22Rv1 (cell line): ENCODE results near the gene OLFM4.

ENCODE experiments used
- H3K27ac ChIP-seq: fragments of 450-650 bp; 2 replicates; pipeline ENCODE4 v1.5.1; 2017
- ZFX ChIP-seq: fragments of 450-650 bp; IDR thresholded peaks from 2 replicates; pipeline ENCODE4 v1.6.1; 2017; ENCODE audit warnings: antibody characterized with exemption, borderline replicate concordance
- TF ChIP-seq, protein P1 (sequence below): fragments of 450-650 bp; IDR thresholded peaks from 2 replicates; pipeline ENCODE4 v1.5.1; 2017; ENCODE audit warnings: mild to moderate bottlenecking

Gene OLFM4

GRCh38 chr13:53028637-53029203 lies at the start of gene OLFM4:
Gene OLFM4, plus strand, starts transcription at chr13:53028813. Its CDS starts 24 bp downstream, at chr13:53028837.
- no peak within 1 kb of the TSS for H3K27ac ChIP-seq
- no peak for TF ChIP-seq ZFX
- TF ChIP-seq, protein P1, sequence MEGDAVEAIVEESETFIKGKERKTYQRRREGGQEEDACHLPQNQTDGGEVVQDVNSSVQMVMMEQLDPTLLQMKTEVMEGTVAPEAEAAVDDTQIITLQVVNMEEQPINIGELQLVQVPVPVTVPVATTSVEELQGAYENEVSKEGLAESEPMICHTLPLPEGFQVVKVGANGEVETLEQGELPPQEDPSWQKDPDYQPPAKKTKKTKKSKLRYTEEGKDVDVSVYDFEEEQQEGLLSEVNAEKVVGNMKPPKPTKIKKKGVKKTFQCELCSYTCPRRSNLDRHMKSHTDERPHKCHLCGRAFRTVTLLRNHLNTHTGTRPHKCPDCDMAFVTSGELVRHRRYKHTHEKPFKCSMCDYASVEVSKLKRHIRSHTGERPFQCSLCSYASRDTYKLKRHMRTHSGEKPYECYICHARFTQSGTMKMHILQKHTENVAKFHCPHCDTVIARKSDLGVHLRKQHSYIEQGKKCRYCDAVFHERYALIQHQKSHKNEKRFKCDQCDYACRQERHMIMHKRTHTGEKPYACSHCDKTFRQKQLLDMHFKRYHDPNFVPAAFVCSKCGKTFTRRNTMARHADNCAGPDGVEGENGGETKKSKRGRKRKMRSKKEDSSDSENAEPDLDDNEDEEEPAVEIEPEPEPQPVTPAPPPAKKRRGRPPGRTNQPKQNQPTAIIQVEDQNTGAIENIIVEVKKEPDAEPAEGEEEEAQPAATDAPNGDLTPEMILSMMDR = no peak

GRCh38 chr13:52978989-52979388 lies 49.6 kb upstream of the OLFM4 start:
- TF ChIP-seq, protein P1 = no peak
- TF ChIP-seq ZFX = no peak
- H3K27ac ChIP-seq = no peak overlapping the region

DNA sequence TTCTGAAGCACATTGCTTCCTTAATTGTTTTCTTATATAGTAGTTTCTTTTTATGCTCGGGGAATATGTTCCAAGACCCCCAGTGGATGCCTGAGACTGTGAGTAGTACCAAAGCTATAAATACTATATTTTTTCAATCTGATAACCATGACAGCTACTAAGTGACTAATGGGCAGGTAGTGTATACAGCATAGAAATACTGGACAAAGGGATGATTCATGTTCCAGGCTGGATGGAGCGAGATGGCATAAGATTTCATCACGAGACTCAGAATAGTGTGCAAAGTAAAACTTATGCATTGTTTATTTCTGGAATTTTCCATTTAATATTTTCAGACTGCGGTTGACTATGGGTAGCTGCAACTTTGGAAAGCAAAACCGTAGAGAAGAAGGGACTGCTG lies 47.9 kb upstream of the OLFM4 start:
- TF ChIP-seq ZFX = no peak
- TF ChIP-seq, protein P1 = no peak
- H3K27ac ChIP-seq = no peak overlapping the region

DNA sequence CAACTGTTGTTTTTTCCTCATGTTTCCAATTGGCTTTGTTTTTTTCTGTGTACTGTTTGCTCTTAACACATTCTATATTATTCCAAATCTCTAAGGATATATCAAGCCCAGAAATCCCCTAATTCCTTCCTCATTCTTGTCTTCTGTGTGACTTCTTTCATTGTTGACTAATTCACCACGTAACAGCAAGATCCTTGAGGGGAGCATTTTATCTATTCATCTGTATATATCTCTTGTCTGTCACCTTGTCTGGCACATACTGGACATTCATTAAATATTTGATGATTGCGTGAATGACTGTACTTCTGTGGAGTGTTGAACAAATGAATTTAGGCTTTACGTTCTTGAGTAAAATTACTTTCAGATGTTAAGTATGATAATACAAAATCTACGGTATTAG lies 44.8 kb upstream of the OLFM4 start:
- TF ChIP-seq, protein P1 = no peak
- TF ChIP-seq ZFX = no peak
- H3K27ac ChIP-seq = no peak overlapping the region

DNA sequence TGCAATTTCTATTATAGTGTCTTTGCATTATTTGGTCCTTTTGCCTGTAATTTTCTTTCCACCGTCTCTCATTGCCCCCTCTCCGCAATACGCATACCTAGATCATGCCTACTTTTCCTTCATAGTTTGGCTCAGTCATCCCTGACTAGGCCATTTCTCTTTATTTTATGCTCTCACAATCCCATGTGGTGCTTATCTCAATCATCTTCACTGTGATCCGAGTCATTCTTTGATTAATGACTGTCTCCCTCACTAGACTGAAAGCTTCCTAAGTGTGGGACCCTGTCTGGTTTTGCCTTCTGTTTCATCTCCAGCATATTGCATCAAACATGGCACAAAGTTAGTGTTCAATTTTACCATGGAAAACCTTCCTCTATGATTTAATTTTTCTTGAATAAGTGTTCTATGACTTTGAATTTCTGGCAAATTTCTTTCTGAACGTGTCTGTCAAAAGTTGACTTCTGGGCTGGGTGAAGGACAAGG lies 43.7 kb upstream of the OLFM4 start:
- TF ChIP-seq, protein P1 = no peak
- TF ChIP-seq ZFX = no peak
- no peak overlapping the region for H3K27ac ChIP-seq

GRCh38 chr13:52991344-52992020 lies 37.1 kb upstream of the OLFM4 start:
- no peak for TF ChIP-seq ZFX
- TF ChIP-seq, protein P1 = no peak
- no peak overlapping the region for H3K27ac ChIP-seq

GRCh38 chr13:52992110-52992509 lies 36.5 kb upstream of the OLFM4 start:
- TF ChIP-seq, protein P1 = no peak
- TF ChIP-seq ZFX = no peak

More at GRCh38 chr13:52992110-52992509, 36.5 kb upstream of the OLFM4 start:
- H3K27ac ChIP-seq = no peak overlapping the region
